ENCODE data around the gene CLBA1.

DNA sequence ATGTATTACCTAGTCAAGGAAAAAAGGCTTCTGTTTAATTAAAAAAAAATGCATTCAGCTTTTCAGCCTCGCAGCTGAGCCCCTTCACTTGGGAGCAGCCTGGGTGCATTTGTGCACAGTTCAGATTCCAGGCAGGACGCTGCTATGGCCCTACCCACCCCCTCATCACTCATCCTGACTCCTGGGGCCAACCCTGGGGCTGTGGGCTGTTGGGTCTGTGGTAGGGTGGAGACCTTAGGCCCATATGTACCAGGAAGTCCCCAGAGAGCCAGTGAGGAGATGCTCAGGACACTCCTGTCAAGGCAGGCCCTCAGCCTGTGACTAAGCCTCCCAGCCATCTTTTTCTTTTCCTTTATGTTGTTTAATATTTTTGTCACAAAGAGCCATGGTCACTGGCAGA, 44.6 kb downstream of the CLBA1 start:
- TF ChIP-seq, protein P1, sequence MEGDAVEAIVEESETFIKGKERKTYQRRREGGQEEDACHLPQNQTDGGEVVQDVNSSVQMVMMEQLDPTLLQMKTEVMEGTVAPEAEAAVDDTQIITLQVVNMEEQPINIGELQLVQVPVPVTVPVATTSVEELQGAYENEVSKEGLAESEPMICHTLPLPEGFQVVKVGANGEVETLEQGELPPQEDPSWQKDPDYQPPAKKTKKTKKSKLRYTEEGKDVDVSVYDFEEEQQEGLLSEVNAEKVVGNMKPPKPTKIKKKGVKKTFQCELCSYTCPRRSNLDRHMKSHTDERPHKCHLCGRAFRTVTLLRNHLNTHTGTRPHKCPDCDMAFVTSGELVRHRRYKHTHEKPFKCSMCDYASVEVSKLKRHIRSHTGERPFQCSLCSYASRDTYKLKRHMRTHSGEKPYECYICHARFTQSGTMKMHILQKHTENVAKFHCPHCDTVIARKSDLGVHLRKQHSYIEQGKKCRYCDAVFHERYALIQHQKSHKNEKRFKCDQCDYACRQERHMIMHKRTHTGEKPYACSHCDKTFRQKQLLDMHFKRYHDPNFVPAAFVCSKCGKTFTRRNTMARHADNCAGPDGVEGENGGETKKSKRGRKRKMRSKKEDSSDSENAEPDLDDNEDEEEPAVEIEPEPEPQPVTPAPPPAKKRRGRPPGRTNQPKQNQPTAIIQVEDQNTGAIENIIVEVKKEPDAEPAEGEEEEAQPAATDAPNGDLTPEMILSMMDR (conservative IDR thresholded peaks at IDR 0.05 in 1 of 2, IDR thresholded peaks at IDR 0.05 in 1 of 2; ENCODE audit: low read depth in 1 of 2, low read length in 2 of 2): no peak
- TF ChIP-seq EZH2 (IDR thresholded peaks at IDR 0.05; ENCODE audit: low read length, missing control alignments): no peak

Data from fibroblast of lung (primary cell).